Pancreas (tissue), 10 donors: Measurements from ENCODE around the gene LSM12. TPM values are rescaled to one million over a fixed set of nuclear protein-coding genes. Genes with fewer than 3 reads are reported as not detected.

ENCODE experiments used
- ATAC-seq, 4 donors: fragments of 200-7000 bp; cut with Tn5 transposase; one replicate each; pipeline versions ENCODE4 v1.8.0 to v1.9.1; 2020; ENCODE audit warnings: mild to moderate bottlenecking in 4 of 4, moderate library complexity in 4 of 4
- DNase-seq, 6 donors: peaks; one replicate each; pipeline ENCODE4 v3.0.0-alpha.2; 2020
- FAIRE-seq: peaks from 2 replicates; lab custom pipeline; 2012; peaks lifted over from hg19 to GRCh38; lab: Jason Lieb, UNC
- H3K27ac ChIP-seq, 4 donors: fragments of 200-600 bp; sonication (generic); 1 replicate in 3 of 4; 2 replicates in 1 of 4; pipeline versions ENCODE4 v1.5.0 to v1.8.0; 2020
- H3K27me3 ChIP-seq, 4 donors: fragments of 200-600 bp; one replicate each; pipeline ENCODE4 v1.8.0; 2021
- H3K36me3 ChIP-seq, 3 donors: fragments of 200-600 bp; sonication (generic) in 1 of 3; one replicate each; pipeline versions ENCODE4 v1.5.0 to v1.8.0; 2020 to 2021
- H3K4me1 ChIP-seq, 3 donors: fragments of 200-600 bp; one replicate each; pipeline ENCODE4 v1.8.0; 2021
- H3K4me3 ChIP-seq, 4 donors: fragments of 200-600 bp; sonication (generic) in 2 of 4; one replicate each; pipeline versions ENCODE4 v1.5.0 to v1.8.0; 2020 to 2021
- H3K9me3 ChIP-seq, 4 donors: fragments of 200-600 bp; one replicate each; pipeline ENCODE4 v1.8.0; 2021
- WGBS, 2 donors: extraction: QIAGEN DNeasy Blood & Tissue Kit; methylation state at CpG; one replicate each; pipeline ENCODE4 v1.1.7; 2013; 5-methylcytosine and 5-hydroxymethylcytosine counted together
- intact Hi-C, 3 donors: fragments of 100-400 bp; cut with DNase I; formaldehyde crosslinking; loops; one replicate each; pipeline versions ENCODE4 v1.11.1 to v1.14.2; 2022
- polyA plus RNA-seq, 2 donors: library from polyadenylated mRNA; stranded (reverse); fragments of 200-250 nt; gene quantifications; one replicate each; pipeline ENCODE4 v1.2.3, GENCODE V29; 2013
- total RNA-seq, 6 donors: library from RNA; stranded (reverse); fragmentation: NEBNext Ultra II Directional in 4 of 6; extraction: Animal tissue kit (Norgen Biotek cat#: 25700) in 4 of 6; gene quantifications; one replicate each; pipeline versions ENCODE4 v1.2.1 to v1.2.4, GENCODE V29; 2021 to 2023
- TF ChIP-seq, protein P1 (sequence below), 4 donors: fragments of 200-600 bp; sonication (generic) in 3 of 4; IDR thresholded peaks; one replicate each; pipeline versions ENCODE4 v1.5.0 to v1.8.0; 2021; ENCODE audit warnings: antibody characterized with exemption in 4 of 4
- donor health status: healthy with polysubstance abuse.
- donor health status: DM: no; HTN: no; CAD: no; lungs with moderate emphysema.
- donor health status: DM: no; HTN: no; CAD: no.
- donor health status: control.
- donor health status: control.
- donor health status: Bipolar disorder and iron deficiency.
- donor health status: DM: yes; HTN: yes; CAD: no.
- donor health status: DM: no; HTN: no; CAD: no.
- donor health status: DM: no; HTN: no; CAD: no.
- donor health status: DM: yes; HTN: yes; CAD: no.

LSM12 gene
- total and polyA plus RNA-seq, 8 donors = 14.5 to 29.6 (median 23.6) TPM

DNA sequence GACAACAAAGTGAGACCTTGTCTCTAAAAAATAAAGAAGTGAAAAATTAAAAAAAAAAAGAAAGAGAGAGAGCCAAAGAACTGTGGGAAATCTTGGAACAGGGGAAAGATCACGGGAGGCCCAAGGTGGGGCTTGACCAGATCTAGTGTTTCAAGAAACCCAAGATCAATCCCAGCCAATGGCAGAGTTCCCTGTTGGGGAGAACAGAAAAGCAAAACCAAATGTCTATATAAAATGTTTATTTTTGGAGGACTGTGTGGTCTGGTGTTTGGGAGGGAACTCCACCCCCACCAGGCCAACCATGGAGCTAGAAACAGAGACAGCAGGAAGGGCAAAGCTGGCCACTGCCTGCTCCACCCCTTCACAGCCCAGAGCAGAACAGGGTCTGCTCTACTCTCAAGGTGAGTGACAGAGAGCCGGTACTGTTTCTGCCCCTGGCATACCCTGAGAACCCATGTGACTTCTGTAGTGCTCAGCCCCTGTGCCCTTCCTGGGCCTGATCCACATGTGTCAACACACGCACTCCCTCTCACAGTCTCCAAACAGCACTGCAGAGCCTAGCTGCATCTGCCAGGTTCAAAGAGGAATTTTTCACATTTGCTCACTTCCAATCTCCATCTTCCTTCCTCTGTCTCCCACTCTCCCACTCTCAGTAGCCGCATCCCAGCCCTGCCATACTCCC, 55.4 kb downstream of the LSM12 start:
- WGBS, 2 donors = 53 to 63% methylated on average over 4 of the region's 4 CpGs
- intact Hi-C loops = no loop called here
- H3K36me3 ChIP-seq = no peaks in the 10 kb centered on the region
- no peak for ATAC-seq
- H3K4me1 ChIP-seq = peaks cover 8 to 14% (median 11%) of the 10 kb centered on the region in 3 donors
- no peak overlapping the region for H3K27ac ChIP-seq
- no peaks in the 10 kb centered on the region for H3K27me3 ChIP-seq
- no peaks in the 10 kb centered on the region for H3K9me3 ChIP-seq
- no peak for DNase-seq
- TF ChIP-seq, protein P1, sequence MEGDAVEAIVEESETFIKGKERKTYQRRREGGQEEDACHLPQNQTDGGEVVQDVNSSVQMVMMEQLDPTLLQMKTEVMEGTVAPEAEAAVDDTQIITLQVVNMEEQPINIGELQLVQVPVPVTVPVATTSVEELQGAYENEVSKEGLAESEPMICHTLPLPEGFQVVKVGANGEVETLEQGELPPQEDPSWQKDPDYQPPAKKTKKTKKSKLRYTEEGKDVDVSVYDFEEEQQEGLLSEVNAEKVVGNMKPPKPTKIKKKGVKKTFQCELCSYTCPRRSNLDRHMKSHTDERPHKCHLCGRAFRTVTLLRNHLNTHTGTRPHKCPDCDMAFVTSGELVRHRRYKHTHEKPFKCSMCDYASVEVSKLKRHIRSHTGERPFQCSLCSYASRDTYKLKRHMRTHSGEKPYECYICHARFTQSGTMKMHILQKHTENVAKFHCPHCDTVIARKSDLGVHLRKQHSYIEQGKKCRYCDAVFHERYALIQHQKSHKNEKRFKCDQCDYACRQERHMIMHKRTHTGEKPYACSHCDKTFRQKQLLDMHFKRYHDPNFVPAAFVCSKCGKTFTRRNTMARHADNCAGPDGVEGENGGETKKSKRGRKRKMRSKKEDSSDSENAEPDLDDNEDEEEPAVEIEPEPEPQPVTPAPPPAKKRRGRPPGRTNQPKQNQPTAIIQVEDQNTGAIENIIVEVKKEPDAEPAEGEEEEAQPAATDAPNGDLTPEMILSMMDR (IDR thresholded peaks at IDR 0.05) = no peak
- no peak overlapping the region for H3K4me3 ChIP-seq
- FAIRE-seq = no peak

DNA sequence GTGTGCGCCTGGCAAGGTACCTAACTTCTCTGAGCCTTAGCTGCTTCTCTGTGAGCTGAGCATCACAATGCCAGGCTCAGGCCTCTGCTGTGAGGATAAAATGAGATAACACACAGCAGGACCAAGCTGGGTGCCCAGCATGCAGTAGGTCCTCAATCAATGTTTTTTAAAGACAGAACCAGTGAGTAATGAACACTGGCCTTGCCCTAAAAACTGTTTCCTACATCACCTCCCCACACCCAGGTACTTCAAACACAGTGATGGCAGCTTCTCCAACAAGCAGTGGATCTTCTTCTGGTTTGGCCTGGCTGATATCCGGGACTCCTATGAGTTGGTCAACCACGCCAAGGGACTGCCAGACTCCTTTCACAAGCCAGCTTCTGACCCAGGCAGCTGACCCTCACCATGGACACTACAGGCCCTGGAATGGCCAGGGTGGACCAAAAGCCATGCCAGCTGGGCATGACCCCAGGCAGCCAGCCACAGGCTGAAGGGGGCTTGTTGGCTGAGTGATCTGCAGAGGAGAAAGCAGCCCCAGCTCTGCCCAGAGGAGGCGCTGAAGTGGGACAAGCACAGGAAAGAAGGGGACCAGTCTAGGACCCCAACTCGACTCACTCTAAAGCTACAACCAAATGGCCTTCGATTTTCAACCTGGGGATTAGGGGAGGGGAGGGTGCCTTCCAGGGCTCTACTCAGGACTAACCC, 58.1 kb downstream of the LSM12 start:
- no peak overlapping the region for H3K4me3 ChIP-seq
- H3K9me3 ChIP-seq = no peaks in the 10 kb centered on the region
- peaks cover 0 to 11% (median 2%) of the 10 kb centered on the region in 4 donors for H3K27me3 ChIP-seq
- H3K36me3 ChIP-seq = no peaks in the 10 kb centered on the region
- FAIRE-seq (no peak), ATAC-seq (no peak), DNase-seq (no peak)
- no peak overlapping the region for H3K27ac ChIP-seq
- intact Hi-C loops = no loop called here
- TF ChIP-seq, protein P1 (IDR thresholded peaks at IDR 0.05) = no peak
- peaks cover 4 to 22% (median 13%) of the 10 kb centered on the region in 3 donors for H3K4me1 ChIP-seq
- WGBS, 2 donors = 62 to 73% methylated on average over 6 of the region's 6 CpGs

GRCh38 chr17:44007346-44008204, 58.9 kb downstream of the LSM12 start:
- H3K4me3 ChIP-seq = peak overlapping the region; percentile 27 to 48 (median 44)
- intact Hi-C loops = no loop called here
- H3K9me3 ChIP-seq = no peaks in the 10 kb centered on the region
- peaks cover 0 to 11% (median 2%) of the 10 kb centered on the region in 4 donors for H3K27me3 ChIP-seq
- DNase-seq (peak in 2 of 6 donors; percentile 72 to 80), ATAC-seq (peak in 2 of 4 donors; percentile 0 to 1), FAIRE-seq (no peak)
- TF ChIP-seq, protein P1 (IDR thresholded peaks at IDR 0.05) = peak in 1 of 4 donors; percentile 3
- H3K4me1 ChIP-seq = peaks cover 4 to 22% (median 13%) of the 10 kb centered on the region in 3 donors
- 9% methylated on average over 37 of the region's 37 CpGs for whole genome bisulfite sequencing, 2 donors
- H3K36me3 ChIP-seq = no peaks in the 10 kb centered on the region
- no peak overlapping the region for H3K27ac ChIP-seq

GRCh38 chr17:44006598-44007345, 59.7 kb downstream of the LSM12 start:
- peak overlapping the region in 2 of 4 donors; percentile 22 to 23 for H3K27ac ChIP-seq

More at GRCh38 chr17:44006598-44007345, 59.7 kb downstream of the LSM12 start:
- FAIRE-seq (no peak), ATAC-seq (peak; percentile 92 to 95 (median 94)), DNase-seq (peak; percentile 98 to 100 (median 100))
- intact Hi-C loops = no loop called here
- peaks cover 4 to 22% (median 13%) of the 10 kb centered on the region in 3 donors for H3K4me1 ChIP-seq
- H3K27me3 ChIP-seq = peaks cover 0 to 11% (median 2%) of the 10 kb centered on the region in 4 donors
- WGBS, 2 donors = 0 to 1% methylated on average over 39 to 40 of the region's 40 CpGs
- no peaks in the 10 kb centered on the region for H3K36me3 ChIP-seq
- H3K4me3 ChIP-seq = peak overlapping the region; percentile 27 to 48 (median 44)
- H3K9me3 ChIP-seq = no peaks in the 10 kb centered on the region
- TF ChIP-seq, protein P1 (IDR thresholded peaks at IDR 0.05) = peak in 3 of 4 donors; percentile 28 to 43 (median 34)
